Measurements from ENCODE around the gene OTOA. TPM values are rescaled to one million over a fixed set of nuclear protein-coding genes. Genes with fewer than 3 reads are reported as not detected.

The OTOA gene
- total RNA-seq, 1 experiment from 2014 or later = 0.11 TPM

DNA sequence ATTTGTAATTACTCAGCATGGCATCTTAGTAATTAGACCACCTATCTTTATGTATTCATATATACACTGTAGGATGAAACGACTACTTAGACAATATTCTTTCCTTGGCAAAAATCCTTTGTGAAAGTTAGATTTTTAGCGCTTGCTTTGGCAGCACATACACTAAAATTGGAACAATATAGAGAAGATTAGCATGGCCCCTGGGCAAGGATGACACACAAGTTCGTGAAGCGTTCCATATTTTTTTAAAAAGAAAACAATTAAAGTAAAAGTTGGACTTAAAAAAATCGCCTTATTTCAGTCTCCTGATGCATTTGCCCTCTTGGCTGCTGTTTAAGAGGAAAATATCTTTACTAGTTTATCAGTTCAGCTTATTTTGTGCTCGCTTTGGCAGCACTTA, 21.9 kb upstream of the OTOA start:
- no peak overlapping the region for H2BK15ac ChIP-seq (ENCODE audit: low read depth, low read length)
- no peak overlapping the region for H3K14ac ChIP-seq (ENCODE audit: insufficient read depth, low read length)
- H3K4me2 ChIP-seq (ENCODE audit: insufficient read depth, insufficient read length, low read length) = no peak overlapping the region
- no peak for DNase-seq
- Mint-ChIP-seq H3K27ac (no peak overlapping the region), H3K27me3 (ENCODE audit: low read depth) (no peaks in the 10 kb centered on the region), H3K4me3 (no peak overlapping the region), H3K9me3 (no peaks in the 10 kb centered on the region), H3K4me1 (no peaks in the 10 kb centered on the region), H3K36me3 (ENCODE audit: insufficient read depth in 1 of 3, low read depth in 3 of 3) (peaks cover 0 to 3% (median 2%) of the 10 kb centered on the region in 3 experiments; a peak in 2 of 7 replicates)
- no peak overlapping the region for H4K5ac ChIP-seq (ENCODE audit: insufficient read length, low read depth, low read length)
- no peaks in the 10 kb centered on the region; the same call in 1 of the 2 replicates for H3K79me2 ChIP-seq (ENCODE audit: insufficient read depth, low read length)
- no peak overlapping the region for H2AK5ac ChIP-seq (ENCODE audit: insufficient read length, low read length)
- H3K27me3 ChIP-seq (ENCODE audit: insufficient read depth, low read length) = no peaks in the 10 kb centered on the region
- H2BK120ac ChIP-seq (ENCODE audit: low read depth, low read length, poor library complexity, severe bottlenecking) = no peak overlapping the region
- H2BK5ac ChIP-seq (ENCODE audit: insufficient read length, low read length) = no peak overlapping the region
- H2AFZ ChIP-seq (ENCODE audit: low read length) = no peak overlapping the region
- H3K9ac ChIP-seq (ENCODE audit: extremely low read depth, insufficient read length, low read length) = no peak overlapping the region
- H3K27ac ChIP-seq (ENCODE audit: insufficient read length, low read depth, low read length) = no peak overlapping the region
- H2BK20ac ChIP-seq (ENCODE audit: low read depth, low read length, poor library complexity, severe bottlenecking) = no peak overlapping the region
- TF ChIP-seq, protein P1, sequence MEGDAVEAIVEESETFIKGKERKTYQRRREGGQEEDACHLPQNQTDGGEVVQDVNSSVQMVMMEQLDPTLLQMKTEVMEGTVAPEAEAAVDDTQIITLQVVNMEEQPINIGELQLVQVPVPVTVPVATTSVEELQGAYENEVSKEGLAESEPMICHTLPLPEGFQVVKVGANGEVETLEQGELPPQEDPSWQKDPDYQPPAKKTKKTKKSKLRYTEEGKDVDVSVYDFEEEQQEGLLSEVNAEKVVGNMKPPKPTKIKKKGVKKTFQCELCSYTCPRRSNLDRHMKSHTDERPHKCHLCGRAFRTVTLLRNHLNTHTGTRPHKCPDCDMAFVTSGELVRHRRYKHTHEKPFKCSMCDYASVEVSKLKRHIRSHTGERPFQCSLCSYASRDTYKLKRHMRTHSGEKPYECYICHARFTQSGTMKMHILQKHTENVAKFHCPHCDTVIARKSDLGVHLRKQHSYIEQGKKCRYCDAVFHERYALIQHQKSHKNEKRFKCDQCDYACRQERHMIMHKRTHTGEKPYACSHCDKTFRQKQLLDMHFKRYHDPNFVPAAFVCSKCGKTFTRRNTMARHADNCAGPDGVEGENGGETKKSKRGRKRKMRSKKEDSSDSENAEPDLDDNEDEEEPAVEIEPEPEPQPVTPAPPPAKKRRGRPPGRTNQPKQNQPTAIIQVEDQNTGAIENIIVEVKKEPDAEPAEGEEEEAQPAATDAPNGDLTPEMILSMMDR (conservative IDR thresholded peaks at IDR 0.05) = no peak
- H4K91ac ChIP-seq (ENCODE audit: insufficient read length, low read depth, low read length) = no peak overlapping the region
- H3K4me1 ChIP-seq (ENCODE audit: insufficient read depth, low read length) = no peaks in the 10 kb centered on the region
- H3K79me1 ChIP-seq (ENCODE audit: insufficient read depth, low read depth, low read length, poor library complexity, severe bottlenecking) = no peaks in the 10 kb centered on the region
- H3K23ac ChIP-seq (ENCODE audit: insufficient read length, low read depth, low read length) = no peak overlapping the region
- no peaks in the 10 kb centered on the region for H3K23me2 ChIP-seq (ENCODE audit: insufficient read length, low read depth, low read length, poor library complexity, severe bottlenecking)
- H3K9me3 ChIP-seq (ENCODE audit: control insufficient read depth, low read depth, low read length) = no peaks in the 10 kb centered on the region
- no peak overlapping the region for H3K4ac ChIP-seq (ENCODE audit: low read depth, low read length)
- H4K20me1 ChIP-seq (ENCODE audit: control insufficient read depth, insufficient read depth, insufficient read length) = no peaks in the 10 kb centered on the region
- no CpG with 5 or more reads among the region's 6 CpGs for WGBS (ENCODE audit: extremely low coverage, insufficient read length, low lambda C conversion rate)
- H3T11ph ChIP-seq (ENCODE audit: low read length) = no peak overlapping the region
- H2BK12ac ChIP-seq (ENCODE audit: insufficient read length, low read depth, low read length) = no peak overlapping the region
- H3K18ac ChIP-seq (ENCODE audit: insufficient read length, low read depth, low read length) = no peak overlapping the region
- no peak overlapping the region for H3K56ac ChIP-seq (ENCODE audit: insufficient read length, low read depth, low read length)
- H4K8ac ChIP-seq (replicated peaks; ENCODE audit: insufficient read length, low read depth, low read length) = no peak overlapping the region

Data from H9 (cell line).